ENCODE measurements around the gene ZCCHC12.

The ZCCHC12 gene

GRCh38 chrX:118867251-118867650 lies 43.6 kb downstream of the ZCCHC12 start:
- DNase-seq (ENCODE audit: low read depth) = no peak

GRCh38 chrX:118872102-118872566 lies 48.5 kb downstream of the ZCCHC12 start:
- peak; percentile 7 for DNase-seq (ENCODE audit: low read depth)
